COLO829 (cell line): ENCODE results near the gene HECTD1.
"Not testable (repeated sequence)": the region's sequence is repeated elsewhere in the genome, so short reads cannot be mapped to it uniquely, and the experiment has no call there.

Experiments
- DNase-seq: peaks from one replicate; pipeline ENCODE4 v3.0.0; 2012; ENCODE audit warnings: low spot score

The HECTD1 gene

DNA sequence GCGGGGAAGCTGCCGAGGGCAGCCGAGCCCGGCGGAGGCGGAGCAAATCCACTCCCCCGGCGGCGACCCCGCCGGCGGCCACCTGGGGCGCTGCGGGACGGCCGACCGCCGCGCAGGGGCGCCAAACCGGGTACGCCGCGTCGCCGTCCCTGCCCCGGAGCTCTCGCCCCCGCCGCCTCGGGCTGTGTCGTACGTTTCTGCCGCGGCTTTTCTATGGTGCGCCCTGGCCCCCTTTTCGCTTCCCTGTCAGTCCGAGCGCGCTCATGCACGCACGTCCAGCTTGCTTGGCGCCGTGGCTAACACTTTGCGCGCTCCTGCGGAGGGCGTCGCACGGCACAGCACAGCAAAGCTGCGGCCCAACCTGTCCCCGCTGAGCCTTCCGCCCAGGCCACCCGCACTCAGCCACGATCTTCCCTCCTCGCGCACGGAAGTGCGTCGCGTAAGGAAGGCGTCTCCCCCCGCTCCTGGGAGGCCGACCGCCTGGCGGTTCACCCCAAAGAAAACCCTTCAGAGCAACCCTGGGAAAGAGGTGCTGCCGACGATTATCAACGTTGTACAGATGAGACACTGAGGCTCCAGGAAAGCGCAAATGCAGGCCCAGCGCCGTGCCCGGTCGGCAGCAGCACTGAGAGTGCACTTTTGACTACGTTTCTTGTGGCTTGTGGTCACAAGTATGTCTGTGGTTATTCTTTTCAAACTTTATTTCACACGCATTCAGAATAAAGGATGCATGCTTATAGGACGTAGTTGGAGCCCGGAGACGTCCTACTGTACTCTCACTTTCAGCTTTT lies at the start of gene HECTD1:
TSS of gene HECTD1 (minus strand) at position 39 of the 791 bp plus-strand sequence. CDS start 1,857 bp downstream, outside the sequence.
- DNase-seq: peak; percentile 75

DNA sequence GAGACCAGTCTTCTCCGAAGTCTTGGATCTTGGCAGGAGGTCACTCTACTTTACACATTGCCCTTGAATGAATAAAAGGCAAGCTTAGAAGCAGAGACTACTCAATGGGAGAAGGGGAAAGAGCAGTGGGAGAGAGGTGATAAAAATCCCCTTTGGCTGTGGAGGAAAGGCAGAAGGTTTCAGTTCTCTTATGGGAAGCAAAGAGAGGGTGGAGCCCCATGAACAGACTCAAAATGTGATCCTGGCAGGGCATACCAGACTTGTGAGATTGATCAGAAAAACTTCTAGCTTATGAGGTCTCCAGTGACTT lies 49.6 kb upstream of the HECTD1 start:
- DNase-seq: no peak

DNA sequence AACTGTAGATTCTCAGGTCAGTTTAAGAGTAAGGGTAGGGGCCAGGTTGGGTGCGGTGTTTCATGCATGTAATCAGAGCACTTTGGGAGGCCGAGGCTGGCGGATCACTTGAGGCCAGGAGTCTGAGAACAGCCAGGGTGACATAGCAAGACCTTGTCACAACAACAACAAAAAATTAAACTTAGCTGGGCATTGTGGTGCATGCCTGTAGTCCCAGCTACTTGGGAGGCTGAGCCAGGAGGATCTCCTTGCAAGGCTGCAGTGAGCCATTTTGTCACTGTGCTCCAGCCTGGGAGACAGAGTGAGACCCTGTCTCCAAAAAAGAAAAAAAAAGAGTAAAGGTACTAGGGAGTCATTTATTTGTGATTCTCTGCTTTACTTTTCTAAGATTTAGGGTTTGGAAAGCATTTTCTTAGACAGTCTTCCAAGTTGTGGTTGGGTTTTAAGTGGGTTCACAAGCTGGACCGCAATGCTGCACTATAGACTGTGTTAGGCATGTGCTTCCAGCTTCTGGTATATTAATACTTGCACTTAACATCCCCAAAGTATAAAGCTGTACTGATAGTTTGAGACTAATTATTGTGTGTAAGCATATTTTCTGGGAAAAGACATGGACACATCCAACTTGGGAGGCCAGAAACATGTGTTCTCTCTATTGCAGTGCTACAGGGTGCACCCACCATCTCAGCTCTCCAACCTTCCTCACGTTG lies 49.1 kb upstream of the HECTD1 start:
- no peak for DNase-seq

DNA sequence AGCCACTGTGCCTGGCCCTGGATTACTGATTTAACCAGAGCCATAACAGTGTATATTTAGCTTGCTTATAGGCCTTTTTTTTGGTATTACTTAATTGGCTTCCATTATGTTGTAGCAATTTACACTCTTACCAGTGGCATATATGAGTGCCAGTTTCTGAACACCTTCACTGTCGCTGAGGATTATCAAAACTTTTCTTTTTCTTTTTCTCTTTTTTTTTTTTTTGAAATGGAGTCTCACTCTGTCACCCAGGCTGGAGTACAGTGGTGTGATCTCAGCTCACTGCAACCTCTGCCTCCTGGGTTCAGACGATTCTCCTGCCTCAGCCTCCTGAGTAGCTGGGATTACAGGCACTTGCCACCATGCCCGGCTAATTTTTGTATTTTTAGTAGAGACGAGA lies 48.3 kb upstream of the HECTD1 start:
- not testable (repeated sequence) for DNase-seq

DNA sequence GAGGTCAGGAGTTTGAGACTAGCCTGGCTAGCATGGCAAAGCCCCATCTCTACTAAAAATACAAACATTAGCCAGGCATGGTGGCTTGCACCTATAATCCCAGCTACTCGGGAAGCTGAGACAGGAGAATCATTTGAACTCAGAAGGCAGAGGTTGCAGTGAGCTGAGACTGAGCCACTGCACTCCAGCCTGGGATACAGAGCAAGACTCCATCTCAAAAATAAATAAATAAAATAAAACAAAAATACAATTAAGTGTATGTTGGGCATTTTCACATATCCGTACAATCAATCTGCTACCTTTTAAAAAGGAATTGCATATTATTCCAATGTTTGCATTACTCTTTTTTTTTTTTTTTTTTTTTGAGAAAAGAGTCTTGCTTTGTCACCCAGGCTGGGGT lies 47.7 kb upstream of the HECTD1 start:
- no peak for DNase-seq

DNA sequence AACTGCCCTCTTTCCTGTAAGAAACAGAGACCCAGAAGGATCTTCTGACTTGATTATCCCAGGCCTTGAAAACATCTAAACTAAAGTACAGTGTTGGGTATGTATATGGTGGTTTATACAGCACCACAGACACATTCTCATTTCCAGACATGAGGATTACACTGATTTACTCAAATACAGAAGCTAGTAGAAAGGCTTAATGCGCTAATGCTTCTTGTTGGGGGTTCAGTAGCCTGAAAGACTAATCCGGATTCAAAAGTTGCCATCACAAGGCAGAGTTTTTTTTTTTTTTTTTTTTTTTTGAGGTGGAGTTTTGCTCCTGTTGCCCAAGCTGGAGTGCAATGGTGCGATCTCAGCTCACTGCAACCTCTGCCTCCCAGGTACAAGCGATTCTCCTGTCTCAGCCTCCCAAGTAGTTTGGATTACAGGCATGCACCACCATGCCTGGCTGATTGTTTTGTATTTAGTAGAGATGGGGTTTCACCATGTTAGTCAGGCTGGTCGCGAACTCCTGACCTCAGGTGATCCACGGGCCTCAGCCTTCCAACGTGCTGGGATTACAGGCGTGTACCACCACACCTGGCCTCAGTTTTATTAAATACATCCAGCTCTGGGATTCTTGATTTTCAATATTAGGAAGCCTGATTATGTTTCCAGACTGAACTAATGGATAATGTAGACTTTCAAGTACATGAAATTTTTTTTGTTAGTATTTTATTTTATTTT lies 46.3 kb upstream of the HECTD1 start:
- no peak for DNase-seq

DNA sequence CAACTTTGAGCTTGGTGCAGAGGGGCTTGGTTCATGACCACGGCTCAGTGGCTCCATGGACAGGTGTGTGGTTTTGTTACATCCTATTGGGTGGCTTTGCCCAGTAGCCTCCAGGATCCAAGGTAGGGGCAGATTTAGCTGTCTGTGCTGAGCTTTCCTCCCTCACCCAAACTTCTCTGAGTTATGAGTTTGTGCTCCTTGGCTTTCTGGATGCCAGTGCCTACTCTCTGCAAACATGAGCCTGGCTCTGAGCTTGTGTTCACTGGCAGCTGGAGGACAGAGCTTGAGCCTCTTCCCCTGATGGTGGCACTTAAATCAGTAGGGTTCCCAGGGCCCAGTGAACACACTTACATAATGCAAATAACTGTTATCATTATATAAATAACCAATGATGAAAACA lies 45.3 kb upstream of the HECTD1 start:
- DNase-seq: no peak

DNA sequence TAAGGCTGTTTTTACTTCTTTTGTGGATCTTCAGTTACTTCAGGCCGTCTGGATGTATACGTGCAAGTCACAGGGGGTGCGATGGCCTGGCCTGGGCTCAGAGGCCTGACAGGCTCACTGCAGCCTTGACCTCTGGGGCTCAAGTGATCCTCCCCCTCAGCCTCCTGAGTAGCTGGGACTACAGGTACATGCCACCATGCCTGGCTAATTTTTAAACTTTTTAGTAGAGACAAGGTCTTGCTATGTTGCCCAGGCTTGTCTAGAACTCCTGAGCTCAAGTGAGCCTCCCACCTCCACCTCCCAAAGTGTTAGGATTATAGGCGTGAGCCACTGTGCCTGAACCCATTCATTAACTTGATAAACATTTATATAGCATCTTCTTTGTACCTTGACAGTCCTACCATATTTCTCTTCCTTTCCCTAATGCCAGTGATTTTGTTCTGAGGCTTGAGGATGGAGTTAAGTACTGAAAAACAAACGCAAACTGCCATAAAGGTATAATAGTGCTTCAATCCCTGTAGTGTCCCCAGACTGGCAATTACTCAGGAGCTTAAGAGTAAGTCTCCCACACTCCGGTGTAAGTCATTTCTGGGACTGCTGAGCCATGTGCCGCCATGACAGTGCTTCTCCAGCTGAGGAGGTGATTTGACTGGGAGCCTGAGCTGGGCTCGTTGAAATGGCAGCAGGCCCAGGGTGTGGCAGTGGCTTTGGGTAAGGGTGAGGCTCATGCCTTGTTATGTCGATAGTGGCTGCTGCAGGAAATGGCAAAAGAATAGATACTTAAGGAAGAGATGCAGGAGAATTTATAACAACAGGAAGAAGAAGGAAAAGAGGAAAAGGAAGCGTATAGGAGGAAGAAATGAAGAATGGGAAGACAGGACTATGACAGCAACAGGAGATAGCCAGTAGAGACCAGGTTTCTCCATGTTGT lies 43.7 kb upstream of the HECTD1 start:
- DNase-seq: no peak

DNA sequence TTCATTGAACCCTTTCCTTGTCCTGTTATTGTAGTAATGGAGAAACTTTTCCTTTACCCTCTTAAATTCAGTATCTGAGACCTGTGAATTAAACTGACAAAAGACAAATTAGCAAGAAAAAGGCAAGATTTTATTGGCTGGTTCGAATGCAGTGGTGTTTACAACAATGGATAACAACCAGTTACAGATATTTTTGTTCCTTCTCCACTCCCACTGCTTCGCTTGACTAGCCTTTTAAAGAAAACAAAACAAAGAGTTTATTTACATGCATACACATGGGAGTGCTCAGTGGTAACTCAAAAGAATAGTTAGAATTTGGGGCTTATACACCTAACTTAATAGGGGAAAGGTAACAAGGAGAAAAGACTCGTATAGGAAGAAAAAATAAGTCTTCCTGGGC lies 37.0 kb upstream of the HECTD1 start:
- DNase-seq: no peak

DNA sequence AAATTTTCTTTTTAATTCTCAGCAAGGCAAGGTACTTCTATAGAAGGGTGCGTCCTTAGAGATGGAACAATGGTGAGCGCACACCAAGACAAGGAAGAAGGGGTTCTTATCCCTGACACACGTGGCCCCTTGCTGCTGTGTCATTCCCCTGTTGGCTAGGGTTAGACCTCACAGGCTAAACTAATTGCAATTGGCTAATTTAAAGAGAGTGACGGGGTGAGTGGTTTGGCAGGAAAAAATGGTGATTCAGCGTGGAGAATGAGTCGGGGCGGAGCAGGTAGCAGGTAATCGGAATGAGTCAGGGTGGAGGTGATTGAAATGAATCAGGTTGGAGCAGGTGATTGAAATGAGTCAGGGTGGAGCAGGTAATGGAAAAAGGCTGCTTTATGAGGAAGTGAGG lies 36.3 kb upstream of the HECTD1 start:
- no peak for DNase-seq

DNA sequence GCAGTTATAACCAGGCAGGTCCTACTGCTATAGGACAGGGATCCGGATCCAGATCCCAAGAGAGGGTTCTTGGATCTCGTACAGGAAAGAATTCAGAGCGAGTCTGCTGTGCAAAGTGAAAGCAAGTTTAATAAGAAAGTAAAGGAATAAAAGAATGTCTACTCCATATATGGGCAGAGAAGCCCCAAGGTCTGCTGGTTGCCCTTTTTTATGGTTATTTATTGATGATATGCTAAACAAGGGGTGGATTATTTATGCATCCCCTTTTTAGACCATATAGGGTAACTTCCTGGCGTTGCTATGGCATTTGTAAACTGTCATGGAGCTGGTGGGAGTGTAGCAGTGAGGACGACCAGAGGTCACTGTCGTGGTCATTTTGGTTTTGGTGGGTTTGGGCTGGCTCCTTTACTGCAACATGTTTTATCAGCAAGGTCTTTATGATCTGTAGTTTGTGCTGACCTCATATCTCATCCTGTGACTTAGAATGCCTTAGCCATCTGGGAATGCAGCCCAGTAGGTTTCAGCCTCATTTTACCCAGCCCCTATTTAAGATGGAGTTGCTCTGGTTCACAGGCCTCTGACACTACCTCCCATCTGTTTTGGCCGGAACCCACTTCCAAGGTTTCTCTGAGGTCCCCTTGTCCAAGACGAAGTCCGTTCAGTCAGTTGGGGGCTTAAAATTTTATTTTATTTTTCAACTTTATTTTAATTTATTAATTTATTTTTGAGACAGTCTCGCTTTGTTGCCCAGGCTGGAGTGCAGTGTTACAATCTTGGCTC lies 34.8 kb upstream of the HECTD1 start:
- DNase-seq: not testable (repeated sequence)

DNA sequence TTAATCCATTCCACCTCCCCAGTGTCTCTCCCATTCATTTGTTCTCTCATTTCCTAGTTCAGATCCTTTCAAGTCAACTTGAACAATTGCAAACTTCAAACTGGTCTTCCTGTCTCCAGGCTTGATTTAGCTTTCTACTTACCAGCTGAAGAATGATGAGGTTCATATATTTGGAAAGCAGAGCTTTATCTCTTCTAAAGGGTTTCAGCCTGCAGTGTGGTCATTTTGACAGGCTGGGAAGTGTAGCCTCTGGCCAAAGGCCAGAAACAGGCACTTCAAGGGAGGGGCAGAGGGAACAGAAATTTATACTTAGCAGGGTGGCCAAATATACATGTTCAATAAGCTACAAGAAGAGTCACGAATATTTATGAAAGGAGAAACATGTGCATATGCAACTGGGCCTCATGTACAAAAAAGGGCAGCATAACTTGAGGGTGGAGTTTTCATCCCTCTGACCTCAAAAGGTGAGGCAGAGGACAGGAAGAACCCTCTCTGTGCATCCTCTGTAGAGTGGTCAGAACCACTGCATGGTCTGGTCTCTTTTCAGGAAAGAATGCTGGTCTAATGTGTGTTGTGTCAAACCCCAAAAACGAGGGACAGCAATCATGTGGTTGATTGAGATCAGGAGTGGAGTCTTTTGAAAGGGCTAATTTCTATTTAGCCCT lies 34.0 kb upstream of the HECTD1 start:
- DNase-seq: no peak

DNA sequence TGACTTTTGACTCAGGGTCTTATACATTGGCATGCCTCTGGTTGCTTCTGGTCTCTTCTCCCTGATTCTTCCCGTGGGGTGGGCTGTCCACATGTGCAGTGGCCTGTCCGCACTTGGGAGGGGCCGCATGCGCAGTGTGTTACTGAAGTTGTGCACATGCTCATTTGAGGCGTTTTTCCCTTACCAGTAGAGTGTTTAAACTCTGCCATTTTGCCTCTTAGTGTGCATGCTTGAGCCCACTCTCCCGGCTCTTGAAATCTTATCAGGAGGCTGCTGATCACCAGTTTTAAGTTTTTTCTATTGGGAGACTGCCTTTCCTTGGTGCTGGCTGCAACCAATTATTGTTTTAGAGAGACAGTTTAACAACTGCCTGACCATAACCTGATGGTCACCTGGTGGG lies 32.1 kb upstream of the HECTD1 start:
- DNase-seq: no peak

DNA sequence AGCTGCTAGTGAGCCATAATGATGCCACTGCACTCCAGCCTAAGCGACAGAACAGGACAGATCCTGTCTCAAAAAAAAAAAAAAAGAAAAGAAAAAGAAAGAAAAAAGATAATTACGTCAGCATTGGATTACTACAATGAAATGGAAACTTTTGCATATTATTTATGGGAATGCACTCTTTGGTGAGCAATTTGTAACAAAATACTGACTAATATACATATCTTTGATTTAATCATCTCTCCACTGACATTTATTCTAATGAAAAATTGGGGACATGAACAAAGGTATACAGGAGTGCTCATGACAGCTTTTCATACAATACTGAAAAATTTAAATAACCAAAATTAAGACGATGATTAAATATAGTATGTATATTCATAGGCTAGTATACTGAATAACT lies 27.9 kb upstream of the HECTD1 start:
- no peak for DNase-seq

DNA sequence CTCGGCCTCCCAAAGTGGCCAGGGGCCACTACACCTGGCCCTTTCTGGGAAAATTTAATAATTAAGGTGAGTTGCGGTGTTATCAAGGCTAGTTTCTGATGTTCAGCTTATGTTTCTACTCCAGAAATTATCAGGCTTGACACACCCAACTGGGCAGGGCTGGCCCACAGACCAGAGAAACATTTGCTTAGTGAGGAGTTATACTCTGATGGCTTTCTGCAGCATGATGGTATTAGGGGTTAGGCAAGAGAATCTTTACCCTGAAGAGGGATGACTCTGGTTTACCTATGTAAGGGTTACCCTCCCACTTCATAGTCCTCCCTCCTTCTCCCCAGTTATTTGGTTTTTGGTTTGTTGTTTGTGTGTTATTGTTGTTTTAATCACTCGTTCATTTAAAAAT lies 24.5 kb upstream of the HECTD1 start:
- no peak for DNase-seq

DNA sequence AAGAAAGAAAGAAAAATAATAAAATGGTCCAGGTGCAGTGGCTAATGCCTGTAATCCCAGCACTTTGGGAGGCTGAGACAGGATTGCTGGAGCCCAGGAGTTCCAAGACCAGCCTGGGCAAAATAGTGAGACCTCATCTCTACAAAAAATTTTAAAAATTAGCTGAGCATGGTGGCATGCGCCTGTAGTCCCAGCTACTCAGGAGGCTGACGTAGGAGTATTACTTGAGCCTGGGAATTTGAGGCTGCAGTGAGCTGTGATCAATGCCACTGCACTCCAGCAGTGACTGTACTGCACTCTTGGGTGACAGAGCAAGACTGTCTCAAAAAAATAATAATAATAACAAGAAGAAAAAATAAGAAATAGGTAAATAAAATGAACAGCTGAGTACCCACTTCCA lies 23.7 kb upstream of the HECTD1 start:
- DNase-seq: not testable (repeated sequence)

DNA sequence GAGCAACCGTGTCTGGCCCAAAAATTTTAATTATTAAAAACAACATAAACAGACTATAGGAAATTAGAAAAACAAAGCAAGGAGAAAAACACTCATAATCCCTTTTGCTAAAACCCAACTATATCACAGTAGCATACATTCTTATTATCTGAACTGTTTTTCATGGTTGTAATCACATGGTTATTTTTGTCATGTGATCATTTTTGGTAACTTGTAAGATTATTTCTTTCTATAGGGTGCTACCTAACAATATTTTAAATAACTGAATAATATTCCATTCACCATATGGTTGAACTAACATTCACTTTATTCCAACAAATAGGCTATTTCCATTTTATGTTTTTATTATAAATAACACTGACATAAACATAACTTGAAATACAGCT lies 23.0 kb upstream of the HECTD1 start:
- no peak for DNase-seq

DNA sequence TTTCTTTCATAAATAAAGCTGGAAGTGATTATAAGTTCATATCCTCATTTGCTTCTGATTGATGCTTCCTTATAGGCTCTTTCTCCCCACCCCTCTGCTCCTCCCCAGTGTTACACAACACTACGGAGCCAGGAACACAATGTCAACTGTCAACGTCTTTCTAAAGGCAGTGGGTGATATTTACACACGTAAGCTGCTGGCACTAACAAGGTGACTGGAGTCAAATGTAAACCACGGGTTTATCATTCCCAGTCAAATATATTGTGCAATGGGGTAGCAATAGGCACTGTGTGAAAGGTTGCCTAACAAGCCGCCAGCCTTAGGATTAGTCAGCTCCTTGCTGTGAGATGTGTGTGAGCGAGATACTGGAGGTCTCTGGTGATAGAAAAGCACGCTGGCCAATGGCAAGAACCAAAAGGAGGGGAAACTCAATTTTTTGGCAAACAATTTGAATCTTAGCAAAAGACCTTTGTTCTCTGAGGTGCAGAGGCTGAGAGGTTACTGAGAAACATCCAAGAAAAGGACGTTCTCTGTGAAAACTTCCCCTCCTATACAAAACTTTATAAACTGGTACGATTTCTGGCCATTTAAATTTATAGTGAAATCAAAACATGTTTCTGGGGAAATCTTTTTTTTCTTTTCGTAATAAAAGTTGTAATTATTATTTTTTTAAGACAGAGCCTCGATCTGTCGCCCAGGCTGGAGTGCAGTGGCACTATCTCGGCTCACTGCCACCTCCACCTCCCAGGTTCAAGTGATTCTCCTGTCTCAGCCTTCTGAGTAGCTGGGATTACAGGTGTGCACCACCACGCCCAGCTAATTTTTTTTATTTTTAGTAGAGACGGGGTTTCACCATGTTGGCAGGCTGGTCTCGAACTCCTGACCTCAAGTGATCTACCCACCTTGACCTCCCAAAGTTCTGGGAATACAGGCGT lies 22.3 kb upstream of the HECTD1 start:
- peak; percentile 84 for DNase-seq

DNA sequence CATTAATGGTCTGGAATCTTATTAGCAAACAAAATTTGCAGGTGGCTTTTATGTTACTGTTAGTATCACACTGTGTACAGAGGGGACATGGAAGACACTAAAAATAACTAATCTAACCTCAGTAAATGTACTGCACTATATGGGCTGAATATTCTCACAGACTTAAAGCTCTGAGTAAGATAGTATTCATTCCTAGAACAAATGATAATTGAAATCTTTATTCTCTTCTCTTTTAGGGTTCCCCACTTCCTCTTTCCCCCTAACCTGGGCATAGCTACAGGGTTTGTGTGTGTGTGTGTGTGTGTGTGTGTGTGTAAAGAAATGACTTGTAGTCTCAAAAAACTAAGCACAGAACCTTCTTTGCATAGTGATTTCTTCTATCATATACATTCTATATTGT lies 21.4 kb upstream of the HECTD1 start:
- DNase-seq: no peak

DNA sequence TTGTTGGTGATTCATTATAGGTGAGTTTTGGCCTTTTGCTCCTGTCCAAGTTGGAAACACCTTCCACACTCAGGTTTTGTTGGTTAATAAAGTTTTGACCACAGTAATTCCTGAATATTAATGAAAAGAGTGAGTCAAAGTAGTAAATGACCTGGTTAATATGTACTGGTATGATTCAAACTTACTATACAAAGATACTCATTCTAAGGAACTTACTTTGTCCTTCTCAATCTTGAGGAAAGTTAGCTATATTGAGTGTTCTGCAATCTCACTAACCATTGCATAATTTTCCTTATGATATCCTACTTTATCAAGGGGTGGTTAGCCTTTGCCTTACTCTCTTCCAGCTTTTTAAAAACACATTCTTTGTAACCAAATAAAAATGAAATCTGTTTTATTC lies 20.9 kb upstream of the HECTD1 start:
- no peak for DNase-seq
